GM12872 (cell line): ENCODE results near the gene MYO18A.

ENCODE experiments used
- TF ChIP-seq, protein P1 (sequence below): IDR thresholded peaks from 3 replicates; pipeline ENCODE4 v1.5.1; 2011; ENCODE audit warnings: low read depth, mild to moderate bottlenecking, low read length, moderate library complexity; ENCODE audit not compliant: insufficient read depth

MYO18A gene

DNA sequence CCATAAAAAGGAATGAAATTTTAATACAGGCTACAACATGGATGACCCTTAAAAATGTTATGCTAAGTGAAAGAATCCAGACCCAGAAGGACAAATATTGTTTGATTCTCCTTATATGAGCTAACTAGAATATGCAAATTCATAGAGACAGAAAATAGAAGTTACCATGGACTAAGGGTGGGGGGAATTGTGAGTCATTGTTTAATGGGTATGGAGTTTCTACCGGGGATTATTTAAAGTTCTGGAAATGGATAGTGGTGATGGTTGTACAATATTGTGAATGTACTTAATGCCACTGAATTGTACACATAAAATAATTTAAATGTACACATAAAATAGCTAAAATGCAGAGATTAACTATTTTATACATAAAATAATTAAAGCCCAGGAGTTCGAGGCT lies 9.2 kb upstream of the MYO18A start:
- TF ChIP-seq, protein P1, sequence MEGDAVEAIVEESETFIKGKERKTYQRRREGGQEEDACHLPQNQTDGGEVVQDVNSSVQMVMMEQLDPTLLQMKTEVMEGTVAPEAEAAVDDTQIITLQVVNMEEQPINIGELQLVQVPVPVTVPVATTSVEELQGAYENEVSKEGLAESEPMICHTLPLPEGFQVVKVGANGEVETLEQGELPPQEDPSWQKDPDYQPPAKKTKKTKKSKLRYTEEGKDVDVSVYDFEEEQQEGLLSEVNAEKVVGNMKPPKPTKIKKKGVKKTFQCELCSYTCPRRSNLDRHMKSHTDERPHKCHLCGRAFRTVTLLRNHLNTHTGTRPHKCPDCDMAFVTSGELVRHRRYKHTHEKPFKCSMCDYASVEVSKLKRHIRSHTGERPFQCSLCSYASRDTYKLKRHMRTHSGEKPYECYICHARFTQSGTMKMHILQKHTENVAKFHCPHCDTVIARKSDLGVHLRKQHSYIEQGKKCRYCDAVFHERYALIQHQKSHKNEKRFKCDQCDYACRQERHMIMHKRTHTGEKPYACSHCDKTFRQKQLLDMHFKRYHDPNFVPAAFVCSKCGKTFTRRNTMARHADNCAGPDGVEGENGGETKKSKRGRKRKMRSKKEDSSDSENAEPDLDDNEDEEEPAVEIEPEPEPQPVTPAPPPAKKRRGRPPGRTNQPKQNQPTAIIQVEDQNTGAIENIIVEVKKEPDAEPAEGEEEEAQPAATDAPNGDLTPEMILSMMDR, result no peak

DNA sequence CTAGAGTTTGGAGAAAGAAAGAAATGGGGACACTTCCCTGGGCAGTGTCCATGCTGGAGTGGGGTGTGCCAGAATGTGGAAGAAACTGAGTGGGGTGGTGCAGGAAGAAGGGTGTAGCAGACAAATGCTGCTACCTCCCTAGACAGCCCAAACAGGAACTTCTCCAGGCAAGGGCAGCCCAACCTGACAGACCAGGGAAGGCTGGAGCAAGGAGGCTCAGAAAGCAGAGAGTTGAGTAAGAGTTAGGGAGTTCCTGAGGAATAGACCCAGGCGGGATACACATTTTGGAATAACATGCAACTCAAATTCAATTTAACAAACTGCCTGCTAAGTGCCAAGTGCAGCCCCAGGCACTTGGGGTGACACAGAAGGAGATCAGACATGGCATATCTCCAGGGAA lies 1.0 kb upstream of the MYO18A start:
- TF ChIP-seq, protein P1, result no peak

DNA sequence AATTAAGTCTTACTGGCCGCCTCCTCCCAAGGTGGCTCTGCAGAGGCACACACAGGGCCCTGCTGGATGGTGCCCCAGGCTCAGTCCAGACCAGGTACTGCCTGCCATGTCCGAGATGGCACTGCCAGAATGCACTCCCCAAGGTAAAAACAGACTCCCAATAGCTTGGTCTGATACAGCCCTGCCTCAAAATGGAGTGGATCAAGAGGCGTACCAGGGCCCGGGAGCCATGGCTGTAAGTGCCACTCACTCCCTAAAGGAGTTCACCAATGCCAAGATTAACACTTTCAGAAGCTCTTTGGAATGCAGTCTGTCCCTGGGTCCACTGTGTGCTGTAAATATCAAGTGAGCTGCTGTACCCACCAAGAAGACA lies 576 bp upstream of the MYO18A start:
- TF ChIP-seq, protein P1, result no peak

DNA sequence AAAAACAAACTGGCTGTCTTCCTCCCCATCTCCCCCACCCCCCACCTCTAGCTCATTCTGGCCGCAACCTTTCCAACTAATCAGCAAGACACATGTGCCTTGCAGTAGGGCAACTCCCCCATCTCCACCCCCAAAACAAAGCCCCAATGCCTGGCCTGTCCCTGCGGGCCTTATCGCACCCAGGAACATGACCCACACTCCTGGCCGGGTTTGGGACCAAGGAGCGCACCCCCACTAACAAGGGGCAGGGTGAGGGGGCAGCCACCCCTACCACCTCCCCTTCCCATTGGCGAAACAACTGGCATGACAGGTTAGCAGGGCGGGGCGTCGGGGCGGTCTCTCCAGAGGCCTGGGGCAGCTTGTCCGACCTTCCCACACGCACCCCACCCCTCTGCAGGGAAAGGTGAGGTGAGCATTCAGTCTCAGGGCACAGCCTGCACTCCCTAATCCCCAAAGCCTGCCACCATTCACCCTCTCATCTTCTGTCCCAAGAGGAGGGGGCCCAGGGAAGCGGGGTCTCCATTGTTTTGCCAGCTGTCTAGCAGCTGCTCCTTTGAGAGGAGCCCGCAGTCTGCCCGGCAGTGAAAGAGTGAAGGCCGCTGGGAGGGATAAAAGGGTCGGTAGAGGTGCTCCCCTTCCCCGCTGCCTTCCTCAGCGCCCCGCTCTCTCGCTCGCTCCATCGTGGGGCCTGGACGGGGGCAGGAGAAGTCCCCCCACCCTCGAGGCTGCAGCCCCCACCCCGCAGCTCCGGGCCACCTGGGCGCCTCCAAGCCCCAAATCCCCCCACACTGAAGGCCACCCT lies 765 bp downstream of the MYO18A start:
- TF ChIP-seq, protein P1, result no peak

DNA sequence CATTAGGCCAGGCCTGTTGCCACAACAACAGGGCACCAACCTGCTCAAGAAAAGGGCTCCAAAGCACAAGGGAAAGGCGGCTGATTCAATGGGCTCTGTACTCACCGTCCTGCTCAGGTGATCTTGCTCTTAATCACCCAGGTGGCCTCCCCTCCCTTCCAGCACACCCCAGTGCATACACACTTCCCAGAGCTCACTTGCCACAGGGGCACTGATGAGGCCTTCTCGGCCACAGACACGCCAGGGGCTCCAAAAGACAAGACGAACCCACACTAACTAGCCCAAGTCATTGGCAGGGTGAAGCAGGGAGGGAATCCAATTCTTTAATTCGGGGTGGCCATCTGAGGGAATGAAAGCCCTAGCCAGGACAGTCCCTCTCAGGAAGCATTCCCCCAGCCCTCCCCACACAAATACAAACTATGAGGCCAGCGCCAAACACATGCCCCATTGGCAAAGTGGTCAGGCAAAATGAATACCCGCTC lies 1.4 kb downstream of the MYO18A start:
- TF ChIP-seq, protein P1, result no peak

DNA sequence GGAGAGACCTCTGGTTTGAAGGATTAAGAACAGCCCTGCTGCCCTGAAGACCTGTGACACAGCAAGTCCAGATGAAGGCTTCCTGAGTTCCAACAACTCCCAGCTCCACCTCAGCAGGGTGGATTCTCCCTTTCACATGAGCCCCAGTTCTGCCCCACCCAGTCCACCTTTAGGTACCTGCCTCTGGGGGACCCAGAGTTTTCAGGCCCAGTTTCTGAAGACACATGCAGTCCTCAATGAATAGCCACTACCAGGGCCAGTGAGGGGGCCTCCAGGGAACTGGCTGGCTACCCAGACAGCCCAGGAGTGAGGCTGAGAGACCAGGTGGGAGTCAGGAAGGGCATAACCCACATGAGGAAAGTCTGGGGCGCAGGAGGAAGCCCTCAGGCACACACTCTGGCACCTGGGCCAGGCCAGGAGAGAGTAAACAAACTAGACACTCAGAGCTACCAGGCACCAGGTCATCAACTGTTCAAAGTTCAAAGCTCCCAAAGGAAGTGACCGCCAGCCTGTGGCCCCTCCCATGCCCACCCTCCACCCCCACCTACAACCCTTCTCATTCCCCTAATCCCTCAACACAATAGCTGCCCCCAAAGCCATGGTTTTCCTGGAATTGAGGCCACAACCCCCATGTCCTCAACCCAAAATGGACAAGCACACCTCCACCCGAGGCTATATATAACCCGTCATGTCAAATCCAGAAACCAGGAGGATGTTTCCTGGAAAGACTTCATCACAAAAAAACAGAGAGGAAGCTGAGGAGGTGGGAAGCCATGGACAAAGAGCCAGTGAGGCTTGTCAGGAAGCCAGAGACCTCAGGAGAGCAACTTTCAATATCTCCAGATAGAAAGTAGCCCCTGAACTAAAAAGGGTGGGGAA lies 2.1 kb downstream of the MYO18A start:
- TF ChIP-seq, protein P1, result no peak

DNA sequence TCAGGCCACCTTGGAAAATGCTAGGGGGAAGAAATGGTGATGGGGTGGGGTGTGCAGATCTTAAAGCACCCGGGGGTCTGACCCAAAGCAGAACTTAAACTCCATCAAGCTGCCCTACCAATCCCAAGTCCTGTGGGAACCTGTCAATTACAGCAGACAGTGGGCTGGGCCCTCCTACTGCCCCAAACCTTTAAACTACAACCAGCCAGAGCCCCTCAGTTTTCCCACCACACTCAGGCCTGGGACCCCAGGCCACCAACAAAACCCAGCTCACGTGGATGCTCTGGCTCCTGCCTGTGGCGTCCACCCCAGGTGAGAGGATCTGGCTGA lies 2.7 kb downstream of the MYO18A start:
- TF ChIP-seq, protein P1, result no peak
